Glomerular visceral epithelial cell (primary cell): ENCODE measurements around the gene OXGR1.
"Not testable (repeated sequence)": the region's sequence is repeated elsewhere in the genome, so short reads cannot be mapped to it uniquely, and the experiment has no call there.

Experiments used
- DNase-seq: peaks from one replicate; pipeline ENCODE4 v3.0.0-alpha.2; 2016; ENCODE audit errors: extremely low spot score

Gene OXGR1

DNA sequence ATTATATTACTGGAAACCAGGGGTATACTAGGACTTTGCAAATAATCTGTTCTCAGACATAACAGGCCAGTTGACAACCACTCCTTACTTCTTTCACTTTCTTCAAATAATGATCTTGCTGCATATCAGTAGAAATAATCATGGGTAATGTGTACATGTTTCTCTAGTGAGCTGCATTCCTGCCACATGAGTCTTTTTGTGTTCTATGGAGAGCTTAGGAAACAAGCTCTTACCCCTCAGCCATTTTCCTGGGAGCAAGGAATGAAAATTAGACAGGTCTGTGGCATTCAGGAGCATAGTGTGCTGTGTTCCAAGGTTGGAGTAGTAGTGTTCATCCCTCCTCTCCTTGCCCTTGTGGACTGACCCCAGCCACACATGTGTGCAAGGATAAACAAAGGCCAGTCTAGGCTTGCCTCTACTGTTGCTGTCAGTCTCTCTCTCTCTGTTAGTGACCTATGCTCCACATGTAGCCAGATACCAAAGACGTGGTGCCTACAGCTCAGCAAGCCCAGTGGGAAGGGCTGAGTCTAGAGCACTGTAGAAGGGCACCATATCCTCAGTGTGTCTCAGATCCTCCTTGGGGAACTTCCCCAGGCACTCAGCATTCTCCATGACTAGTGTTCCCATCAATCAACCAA, 11.5 kb upstream of the OXGR1 start:
- DNase-seq = no peak

DNA sequence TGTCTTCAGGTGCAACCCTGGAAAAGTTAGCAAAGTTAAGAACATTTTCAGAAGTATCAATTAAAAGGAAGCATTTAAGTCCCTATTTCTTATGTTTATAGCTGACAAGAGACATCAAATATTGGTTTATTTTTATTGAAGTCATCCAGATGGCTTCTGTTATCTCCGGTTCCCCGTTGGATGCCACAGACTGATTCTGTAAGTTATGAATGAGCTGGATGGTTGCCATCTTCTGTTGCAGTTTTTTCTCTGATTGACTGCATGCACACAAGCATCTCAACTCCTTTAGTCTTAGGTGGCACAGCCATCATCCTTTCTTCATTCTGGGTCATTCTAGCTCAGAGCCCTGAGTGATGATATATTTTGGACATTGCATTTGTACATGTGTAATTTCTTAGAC, 10.6 kb upstream of the OXGR1 start:
- DNase-seq = no peak

DNA sequence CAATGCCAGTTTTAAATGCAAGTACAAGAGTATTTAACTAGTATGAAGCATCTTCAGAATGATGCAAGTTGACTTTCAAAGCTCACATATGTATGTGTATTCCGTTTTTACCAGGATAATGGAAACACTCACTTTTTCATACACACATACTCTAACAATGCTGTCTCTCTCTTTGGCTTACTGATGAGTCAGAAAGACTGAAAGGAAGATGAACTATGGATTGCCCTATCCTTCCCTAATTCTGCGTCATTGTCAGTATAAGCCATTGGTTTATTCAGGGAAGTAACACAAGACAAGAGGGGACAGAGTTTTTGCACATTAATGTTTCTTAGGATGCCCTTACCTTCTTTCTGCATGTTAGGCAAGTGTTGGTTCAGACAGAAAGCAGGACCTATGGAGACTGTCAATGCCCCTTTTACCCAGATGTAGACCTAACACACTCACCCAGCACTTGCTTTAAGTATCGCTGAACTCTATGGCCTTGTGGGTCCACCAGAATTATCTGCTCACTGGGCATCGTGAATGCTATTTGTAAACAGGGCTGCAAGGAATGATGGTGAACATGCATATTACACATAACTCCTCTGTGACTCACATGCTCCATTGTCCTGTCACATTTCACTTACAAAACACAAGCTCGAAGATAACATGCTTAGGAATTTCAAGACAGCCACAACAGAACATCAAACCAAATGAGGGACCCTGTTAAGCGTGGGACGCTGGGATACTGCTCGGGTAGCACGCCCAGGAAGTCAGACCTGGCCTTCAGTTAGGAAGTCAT, 10.0 kb upstream of the OXGR1 start:
- no peak for DNase-seq

DNA sequence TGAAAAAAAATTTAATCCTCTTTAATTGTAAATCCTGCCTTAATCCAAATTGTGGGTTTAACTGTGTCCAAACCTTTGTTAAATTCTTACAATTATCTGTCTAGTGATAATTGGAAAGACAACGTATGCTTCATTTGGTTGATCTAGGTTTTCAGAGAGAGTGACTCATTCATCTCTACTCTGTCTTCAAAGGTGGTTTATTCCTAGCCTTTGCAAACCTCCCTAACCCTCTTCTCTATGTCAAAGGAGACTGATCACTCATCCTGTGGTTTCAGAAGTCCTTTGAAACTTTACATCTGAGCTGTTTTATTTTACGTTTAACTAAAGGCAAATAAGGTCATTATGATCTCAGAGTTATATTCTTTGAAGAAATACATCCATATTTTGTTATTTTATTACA, 8.8 kb upstream of the OXGR1 start:
- DNase-seq = no peak

DNA sequence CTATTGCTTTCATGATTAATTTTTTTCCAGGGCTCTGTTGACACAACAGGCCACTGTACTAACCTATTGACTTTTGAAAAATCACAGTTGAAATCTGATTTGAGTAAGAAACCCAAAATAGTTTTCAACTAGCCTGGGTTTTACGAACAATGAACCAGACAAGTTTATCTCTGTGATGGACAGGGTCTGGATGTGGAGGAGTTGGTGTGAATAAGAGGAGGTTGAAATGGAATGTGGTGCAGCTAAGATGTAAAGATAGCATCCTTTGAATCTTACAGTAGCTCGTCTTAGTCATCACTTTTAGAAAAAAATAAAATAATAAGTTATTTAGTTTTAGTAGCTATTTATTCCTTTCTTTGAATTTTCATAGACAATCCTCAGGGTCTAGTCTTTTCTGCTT, 8.3 kb upstream of the OXGR1 start:
- DNase-seq = no peak

DNA sequence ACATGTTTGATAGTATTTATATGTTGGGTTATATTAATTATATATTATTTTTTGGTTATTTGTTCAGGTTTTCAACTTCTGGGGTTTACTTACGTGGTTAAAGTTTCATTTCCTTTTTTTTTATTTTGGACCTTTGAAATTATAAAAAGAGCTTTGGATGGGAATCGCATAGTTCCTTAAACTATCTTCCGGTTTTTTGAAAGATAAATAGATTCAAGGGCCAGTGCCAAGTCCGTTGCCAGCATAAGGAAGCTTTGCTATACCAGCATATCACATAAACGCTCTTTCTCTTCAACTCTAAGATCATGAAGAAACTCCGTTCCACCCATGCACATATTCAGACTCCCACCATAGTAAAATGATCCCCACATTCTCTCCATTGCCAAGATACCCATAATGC, 7.4 kb upstream of the OXGR1 start:
- DNase-seq = no peak

DNA sequence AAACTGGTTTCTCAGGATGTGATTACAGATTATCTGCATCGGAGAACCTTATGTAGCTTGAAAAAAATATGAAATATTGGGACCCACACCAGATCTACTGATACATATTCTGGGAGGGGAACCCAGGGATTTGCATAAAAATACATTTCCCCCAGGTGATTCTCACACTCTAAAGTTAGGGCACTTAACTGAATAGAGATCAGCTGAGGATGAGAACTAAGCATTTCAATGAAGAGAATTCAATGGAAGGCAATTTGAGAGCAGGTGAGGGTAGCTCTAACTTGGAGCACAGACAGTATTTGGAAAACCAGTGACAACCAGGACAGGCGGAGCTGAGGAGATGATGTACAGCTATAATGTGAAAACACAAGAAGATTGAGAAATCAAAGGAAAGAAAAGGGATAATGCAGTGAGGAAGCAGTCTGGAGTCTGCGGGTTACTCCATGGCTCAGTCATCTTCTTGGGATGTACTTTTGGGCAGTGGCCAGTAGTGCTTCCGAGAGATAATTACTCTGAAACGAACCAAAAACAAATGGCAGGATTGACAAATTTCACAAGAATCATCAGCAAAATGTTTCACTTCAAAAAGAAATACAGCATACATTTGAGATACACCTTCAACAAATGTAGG, 6.1 kb upstream of the OXGR1 start:
- no peak for DNase-seq

DNA sequence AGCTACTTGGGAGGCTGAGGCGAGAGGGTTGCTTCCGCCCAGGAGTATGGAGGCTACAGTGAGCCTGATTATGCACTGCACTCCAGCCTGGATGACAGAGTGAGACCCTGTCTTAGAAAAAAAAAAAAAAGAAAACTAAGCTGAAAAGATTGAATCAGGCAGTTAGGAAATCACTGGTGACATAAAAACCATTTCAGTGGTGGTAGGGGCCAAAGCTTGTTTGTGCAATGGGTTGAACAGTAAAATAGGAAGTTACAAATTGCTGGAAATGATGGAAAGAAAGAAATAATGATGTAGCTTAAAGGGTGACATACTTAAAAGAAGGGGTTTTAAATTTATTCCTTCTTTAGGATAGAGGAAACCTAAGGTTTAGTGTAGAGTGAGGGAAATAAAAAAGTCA, 4.8 kb upstream of the OXGR1 start:
- DNase-seq = no peak

DNA sequence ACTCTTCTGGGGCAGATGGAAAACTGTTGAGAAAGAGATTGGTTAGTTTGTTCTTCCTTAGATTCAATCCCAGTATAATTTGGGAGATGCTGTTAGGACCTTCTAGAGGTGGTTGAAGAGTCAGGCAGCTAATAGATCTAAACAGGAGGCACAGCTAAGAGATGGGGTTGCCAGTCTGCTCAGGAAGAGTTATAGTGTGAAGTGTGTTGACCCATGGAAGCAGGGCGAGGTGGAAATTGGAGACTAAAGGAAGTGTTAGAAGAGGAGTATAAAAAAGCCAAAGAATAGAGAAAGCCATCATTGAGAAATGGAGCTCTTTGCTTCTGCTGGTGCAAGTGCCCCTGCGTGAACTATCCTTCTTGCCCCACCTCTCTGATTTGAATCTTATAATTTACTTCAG, 3.8 kb upstream of the OXGR1 start:
- no peak for DNase-seq

DNA sequence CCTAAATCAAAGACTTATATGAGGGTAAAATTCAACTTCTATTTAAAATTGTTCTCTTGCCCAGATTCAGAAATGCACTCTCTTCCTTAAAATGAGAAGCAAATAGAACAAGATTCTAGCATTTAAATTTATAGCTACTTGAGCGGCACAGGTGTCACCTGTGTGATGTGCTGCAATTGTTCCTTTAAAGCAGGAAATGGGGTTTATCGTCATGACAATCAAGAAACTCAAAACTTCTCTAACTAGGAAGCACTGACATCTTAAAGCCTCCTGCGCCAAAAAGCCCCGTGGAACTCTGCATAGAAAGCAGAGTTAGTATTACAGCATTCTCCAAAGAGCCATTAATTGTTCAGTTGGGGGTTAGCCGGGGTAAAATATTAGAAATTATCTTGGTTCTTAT, 2.6 kb upstream of the OXGR1 start:
- DNase-seq = no peak

DNA sequence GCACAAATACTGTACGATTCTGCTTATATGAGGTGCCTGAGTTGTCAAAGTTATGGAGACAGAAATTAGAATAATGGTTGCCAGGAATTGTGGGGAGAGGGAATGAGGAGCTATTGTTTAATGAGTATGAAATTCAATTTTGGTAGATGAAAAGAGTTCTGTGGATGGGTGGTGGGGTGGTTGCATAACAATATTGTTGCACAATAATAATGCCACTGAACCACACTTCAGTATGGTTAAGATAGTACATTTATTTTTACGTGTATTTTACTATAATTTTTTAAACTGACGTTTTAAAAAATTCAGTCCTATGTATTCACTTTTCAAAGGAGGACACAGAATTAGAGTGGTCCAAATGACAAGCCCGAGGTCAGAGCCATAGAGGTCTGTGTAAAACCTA, 1.8 kb upstream of the OXGR1 start:
- DNase-seq = no peak

DNA sequence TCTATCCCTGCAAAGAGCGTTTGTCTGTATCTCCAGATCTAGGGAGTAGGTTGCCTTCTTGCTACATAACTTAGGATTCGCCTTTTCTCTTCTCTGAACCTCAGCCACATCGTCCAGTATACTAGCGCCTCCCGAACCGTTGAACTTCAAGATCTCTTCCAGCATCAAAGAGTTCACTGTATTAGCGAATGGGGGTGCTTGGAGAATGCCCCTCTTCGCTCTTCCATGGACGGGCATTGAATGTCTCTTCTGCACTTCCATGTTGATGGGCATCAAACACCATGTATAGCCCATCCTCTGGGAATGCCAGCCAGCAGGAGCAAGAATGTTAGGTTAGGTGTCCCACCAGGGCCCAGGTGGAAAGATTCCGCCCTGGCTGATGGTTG, 575 bp upstream of the OXGR1 start:
- DNase-seq = no peak

DNA sequence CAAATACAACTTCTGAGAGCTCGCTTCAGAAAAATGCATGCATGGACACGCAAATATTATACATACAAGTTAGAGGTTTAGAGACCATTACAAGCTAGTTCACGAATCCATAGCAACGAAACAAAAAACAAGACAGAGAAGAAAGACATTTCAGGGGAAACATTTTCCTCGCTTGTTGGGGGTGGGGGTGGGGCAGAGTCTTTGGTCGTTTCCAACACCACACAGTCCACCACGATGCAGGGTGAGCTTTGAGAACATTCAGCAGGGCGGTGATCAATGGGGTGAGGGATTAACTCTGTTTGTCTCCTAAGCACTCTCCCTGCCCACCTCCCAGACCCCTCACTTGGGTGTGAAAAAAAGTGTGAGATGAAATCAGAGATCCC, 651 bp downstream of the OXGR1 start:
- no peak for DNase-seq

DNA sequence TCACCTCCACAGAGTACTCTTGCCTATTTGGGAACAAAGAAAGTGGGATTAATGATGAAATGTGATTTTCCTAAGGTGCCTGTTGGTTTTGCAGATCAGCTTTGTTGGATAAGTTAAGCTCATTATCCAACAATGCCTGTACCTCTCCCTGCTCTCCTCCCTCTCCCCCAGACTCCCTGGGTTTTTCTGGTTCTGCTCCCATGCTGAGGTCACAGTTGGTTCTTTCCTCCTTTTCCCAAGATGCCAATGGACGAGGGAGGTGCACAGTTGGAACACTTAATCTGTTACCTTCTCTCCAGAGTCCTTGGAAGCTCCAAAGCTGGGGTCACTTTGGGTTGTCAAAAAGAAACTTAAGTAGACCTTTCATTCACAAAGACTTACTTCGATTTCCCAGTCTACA, 1.6 kb downstream of the OXGR1 start:
- DNase-seq = no peak

DNA sequence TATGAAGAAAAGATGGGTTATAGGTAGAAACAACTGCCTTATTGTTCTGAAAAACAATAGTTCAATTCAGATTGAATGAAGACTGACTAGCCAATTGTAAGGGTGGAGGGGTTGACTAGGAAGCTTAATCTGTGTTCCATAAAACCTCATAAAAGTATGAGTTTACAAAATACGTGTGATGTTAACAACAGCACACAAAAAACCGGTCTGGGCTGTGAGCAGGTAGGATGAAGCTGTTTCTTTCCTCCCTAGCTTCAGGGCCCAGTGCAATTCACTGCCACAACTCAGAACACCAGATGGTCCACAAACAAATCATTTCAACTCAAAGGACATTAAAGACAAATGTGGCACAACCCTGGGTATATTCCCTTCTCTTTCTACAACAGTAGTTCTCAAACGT, 3.2 kb downstream of the OXGR1 start:
- no peak for DNase-seq

DNA sequence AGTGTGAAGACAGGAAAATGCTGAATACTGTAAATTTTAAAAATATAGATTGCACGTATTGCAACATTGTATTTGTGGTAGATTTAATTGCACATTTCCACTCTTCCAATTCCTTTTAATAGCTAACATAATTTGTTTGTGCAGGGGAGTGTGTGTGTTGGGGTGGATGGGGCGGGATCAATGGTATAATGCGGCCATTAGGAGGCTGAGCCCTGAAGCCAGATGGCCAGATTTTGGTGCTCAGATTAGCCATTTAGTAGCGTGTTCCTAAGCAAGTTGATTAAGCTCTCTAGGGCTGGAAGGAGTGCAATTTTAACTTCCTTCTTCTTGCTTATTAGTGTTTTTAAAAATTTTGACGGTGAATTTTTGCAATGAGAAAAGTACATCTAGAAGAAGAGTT, 5.8 kb downstream of the OXGR1 start:
- DNase-seq = no peak

DNA sequence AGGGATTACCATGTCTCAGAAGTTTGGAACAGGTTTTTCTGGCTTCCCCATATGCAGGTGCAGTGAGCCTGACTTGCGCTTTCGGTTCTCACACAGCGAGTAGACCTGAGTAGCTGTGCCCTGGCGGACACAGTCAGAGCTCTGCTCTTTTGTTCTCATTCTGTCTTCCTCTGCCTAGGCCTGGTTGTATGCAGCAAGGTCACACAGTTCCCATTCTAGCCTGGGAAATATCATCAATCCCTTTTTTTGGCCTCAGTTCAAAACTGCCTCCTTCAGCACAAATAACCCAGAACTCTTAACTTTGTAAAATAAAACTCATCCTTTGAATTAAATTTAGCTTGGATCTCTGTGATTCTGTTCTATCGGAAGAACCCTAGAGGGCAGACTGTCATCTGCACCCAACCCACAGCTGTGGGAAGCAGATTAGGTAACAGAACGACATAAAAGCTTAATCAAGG, 10.2 kb downstream of the OXGR1 start:
- no peak for DNase-seq

DNA sequence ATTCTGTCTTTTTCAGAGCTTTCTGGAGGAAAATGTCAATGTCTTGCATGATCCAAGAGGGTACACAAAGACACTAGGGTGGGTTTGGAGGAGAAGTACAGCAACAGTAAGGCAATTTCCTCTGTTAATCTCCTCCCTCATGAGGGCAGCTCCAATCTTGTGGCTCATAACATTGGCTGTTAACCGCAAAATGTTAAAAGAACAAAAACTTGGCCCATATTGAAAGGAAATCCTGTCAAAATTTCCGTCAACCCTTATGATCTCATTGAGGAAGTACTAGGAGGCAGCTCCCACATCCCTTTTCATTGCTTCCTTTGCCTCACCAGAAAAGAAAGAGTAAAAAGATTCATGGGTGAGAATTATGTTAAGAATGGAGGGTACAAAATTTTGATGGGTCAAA, 11.6 kb downstream of the OXGR1 start:
- DNase-seq = no peak

DNA sequence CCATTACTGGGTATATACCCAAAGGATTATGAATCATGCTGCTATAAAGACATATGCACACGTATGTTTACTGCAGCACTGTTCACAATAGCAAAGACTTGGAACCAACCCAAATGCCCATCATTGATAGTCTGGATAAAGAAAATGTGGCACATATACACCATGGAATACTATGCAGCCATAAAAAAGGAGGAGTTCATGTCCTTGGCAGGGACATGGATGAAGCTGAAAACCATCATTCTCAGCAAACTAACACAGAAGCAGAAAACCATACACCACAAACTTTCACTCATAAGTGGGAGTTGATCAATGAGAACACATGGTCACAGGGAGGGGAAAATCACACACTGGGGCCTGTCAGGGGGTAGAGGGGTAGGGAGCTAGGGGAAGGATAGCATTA, 14.4 kb downstream of the OXGR1 start:
- not testable (repeated sequence) for DNase-seq

DNA sequence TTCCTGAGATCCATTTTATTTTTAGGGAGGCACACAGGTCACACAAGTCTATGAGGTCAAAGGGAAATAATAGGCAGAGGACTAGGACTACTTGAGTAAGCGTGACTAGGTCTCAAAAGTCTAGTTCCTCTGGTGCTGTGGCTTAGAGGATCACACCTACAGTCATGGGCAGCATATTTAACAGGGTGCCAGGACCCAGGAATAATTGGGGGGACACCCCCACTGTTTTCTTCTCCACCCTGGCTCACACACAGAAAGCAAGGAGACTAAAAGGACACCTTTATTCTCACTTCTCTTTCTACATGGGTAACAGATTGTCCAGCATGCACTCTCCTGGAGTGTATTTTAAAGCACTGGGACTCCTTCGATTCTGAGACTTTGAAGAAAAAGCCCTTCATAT, 26.2 kb downstream of the OXGR1 start:
- DNase-seq = no peak

DNA sequence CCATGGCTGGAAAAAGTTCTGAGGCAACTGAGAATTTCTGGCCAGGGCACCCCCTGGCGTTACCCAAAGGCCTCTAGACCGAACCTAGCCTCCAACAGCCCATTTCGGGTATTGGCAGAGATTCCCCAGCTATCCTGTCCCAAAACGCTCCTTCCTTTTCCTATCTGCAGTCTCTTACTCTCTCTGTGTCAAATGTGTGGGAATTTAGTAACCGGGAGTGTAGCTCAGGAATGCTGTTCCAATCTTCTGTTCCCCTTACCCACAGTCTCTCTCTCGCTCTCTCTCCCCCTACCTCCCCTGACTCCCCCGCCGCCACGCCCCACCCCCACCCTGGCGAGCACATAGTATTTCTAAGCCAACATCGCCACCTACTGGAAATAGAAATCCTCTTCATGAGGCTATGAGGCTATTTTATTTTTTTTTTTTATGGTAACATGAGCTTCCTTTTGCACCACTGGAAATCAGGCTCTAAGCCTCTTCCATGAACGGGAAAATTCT, 27.0 kb downstream of the OXGR1 start:
- no peak for DNase-seq

DNA sequence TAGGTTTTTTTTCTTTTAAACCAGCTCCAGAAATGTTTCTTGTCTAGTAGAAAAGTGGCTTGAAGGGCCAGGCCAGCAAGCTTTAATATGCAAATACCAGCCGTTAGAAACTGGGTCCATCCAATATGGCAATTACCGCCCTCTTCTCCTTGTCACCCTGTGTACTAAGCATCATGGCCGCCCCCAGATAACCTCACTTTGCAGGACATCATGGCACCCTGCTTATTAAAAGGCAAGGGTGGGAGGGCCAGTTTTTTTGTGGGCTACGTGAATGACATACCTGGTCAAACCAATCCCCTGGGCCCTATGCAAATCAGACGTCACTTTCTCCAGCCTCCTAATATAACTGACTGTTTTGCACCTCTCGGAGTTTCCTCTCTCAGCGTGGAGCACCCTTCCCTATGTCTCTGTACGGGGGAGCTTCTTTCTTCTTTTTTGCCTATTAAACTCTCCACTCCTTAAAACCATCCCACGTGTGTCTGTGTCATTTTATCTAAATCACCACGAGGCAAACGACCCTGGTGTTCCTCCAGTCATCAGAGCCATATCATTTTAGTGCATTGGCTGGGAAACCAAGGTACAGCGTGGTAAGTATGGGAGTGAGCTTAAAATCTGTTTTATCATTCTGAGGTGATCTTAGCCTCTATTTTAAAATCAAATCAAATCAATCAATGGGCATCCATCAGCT, 27.7 kb downstream of the OXGR1 start:
- no peak for DNase-seq
